KOPT-K1 (cell line): Measurements from ENCODE around the gene CSNK1G3.
A peak's percentile ranks its signal among the peaks of the same experiment; 100 is the strongest.
"Not testable (repeated sequence)": the region's sequence is repeated elsewhere in the genome, so short reads cannot be mapped to it uniquely, and the experiment has no call there.

Source experiments
- H3K27ac ChIP-seq: fragments of 200-600 bp; sonication (generic); 2 replicates; pipeline ENCODE4 v1.5.1; 2016; ENCODE audit warnings: antibody characterized with exemption, mild to moderate bottlenecking, low read depth, low read length; ENCODE audit not compliant: poor library complexity, severe bottlenecking
- H3K36me3 ChIP-seq: fragments of 200-600 bp; sonication (generic); 2 replicates; pipeline ENCODE4 v1.5.1; 2017; ENCODE audit warnings: antibody characterized with exemption, mild to moderate bottlenecking, low read length, moderate library complexity; ENCODE audit not compliant: insufficient read depth
- H3K9me3 ChIP-seq: fragments of 200-600 bp; sonication (generic); 2 replicates; pipeline ENCODE4 v1.5.1; 2017; ENCODE audit warnings: antibody characterized with exemption, low read length, mild to moderate bottlenecking; ENCODE audit not compliant: insufficient read depth, poor library complexity, severe bottlenecking

Gene CSNK1G3

DNA sequence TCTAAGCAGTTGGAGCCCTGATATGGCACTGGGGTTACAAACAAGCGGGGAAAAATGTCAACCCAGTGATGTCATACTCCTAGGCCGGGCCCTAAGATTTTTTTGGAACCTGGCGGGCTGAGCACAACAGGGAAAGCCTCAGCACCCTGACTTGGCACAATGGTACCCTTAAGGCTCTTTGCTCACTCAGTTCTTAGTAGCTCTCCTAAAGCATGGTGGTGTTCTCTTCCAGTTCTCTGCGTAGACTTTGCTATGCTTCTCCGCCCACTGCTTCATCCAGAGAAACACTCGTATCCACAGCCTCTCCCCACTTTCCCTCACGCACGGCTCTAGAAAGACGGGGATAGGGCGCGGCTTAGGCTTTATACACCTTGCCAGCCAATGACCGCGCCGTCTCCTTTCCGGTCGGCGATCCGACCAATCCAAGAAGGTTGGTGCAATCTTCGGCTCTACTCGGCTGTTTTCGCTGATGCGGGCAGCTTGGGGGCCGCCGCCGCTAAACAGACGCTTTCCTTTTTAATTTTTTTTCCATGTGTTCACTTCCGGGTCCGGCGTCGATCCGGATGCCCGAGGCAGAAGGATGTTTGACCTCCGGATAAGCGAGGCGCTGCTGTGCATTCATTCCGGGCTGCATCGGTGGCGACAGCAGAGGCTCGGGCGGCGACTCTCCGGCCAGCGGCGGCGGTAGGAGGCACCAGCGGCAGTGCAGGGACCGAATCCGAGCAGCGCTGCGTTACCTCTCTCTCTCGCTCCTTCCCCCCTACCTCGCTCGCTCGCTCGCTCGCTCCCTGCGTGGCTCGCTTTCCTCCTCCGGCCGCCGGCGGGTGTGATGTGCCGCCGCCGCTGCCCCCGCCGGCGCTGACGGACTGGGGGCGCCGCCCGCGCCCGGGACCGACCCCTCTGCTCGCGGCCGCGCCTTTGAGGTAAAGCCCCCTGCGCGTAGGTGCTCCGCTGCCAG, at the start of gene CSNK1G3:
CSNK1G3 (plus strand) TSS at position 530 of the 958 bp plus-strand sequence. CDS start 33,487 bp downstream, outside the sequence.
- H3K36me3 ChIP-seq = no peaks in the 10 kb centered on the region
- H3K27ac ChIP-seq = peak within 1 kb of the TSS; percentile 58
- H3K9me3 ChIP-seq = no peaks in the 10 kb centered on the region

DNA sequence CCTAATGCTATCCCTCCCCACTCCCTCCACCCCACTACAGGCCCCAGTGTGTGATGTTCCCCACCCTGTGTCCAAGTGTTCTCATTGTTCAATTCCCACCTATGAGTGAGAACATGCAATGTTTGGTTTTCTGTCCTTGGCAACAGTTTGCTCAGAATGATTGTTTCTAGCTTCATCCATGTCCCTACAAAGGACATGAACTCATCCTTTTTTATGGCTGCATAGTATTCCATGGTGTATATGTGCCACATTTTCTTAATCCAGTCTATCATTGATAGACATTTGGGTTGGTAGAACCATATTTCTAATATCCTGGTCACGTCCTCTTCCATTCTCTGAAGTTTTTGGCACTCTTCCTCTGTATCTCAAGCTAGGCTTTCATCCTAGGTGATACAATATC, 45.1 kb upstream of the CSNK1G3 start:
- not testable (repeated sequence) for H3K36me3 ChIP-seq, H3K27ac ChIP-seq, H3K9me3 ChIP-seq

DNA sequence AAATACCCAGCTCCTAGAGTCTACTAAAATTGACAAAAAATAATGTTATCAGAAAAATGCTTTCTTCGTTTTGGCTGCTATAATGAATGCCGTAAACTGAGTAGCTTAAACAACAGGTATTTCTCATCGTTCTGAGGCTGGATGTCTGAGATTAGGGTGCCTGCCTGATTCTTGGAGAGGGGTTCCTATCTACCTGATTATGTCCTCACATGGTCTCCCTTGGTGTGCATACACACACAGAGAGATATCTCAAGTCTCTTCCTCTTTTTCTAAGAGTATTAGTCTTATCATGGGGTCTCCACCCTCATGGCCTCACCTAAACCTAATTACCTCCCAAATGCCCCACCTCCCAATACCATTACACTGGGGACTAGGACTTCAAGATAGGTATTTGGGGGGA, 40.6 kb upstream of the CSNK1G3 start:
- Histone ChIP-seq H3K36me3 (no peaks in the 10 kb centered on the region), H3K9me3 (no peaks in the 10 kb centered on the region), H3K27ac (no peak overlapping the region)

DNA sequence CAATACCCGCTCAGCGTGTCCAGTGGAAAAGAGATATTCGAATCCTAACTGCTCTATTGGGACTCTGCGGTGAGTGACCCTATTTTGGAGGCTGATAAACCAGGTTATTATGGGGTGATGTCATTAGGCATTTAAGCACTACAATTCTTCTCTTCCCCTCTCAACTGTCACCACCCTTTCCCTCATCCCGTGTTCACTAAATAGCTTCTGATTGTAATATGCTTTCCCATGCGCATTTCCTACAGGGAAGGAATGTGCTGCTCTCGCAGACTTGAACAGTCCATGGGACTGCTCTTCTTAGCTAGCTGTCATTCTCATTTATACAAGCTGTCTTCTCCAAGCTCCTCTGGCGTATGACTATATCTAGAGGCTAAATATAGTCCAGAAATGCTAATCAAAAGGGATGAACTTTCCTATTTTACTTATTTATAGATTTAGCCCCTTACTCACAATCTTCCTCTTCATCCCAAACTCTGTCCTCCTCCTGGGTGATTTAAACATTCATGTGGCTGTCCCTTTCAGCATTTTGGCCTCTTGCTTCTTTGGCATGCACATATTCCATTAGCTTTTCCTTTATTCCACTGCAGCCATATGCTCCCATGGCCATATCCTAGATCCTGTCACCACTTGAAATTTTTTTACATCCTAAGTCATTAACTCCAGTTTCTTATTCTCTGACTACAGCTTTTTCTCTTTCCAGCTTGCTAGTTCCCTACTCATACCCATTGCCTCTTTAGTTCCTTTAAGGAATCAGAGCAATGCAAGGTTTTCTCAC, 39.6 kb upstream of the CSNK1G3 start:
- Histone ChIP-seq H3K9me3 (no peaks in the 10 kb centered on the region), H3K27ac (no peak overlapping the region), H3K36me3 (no peaks in the 10 kb centered on the region)

DNA sequence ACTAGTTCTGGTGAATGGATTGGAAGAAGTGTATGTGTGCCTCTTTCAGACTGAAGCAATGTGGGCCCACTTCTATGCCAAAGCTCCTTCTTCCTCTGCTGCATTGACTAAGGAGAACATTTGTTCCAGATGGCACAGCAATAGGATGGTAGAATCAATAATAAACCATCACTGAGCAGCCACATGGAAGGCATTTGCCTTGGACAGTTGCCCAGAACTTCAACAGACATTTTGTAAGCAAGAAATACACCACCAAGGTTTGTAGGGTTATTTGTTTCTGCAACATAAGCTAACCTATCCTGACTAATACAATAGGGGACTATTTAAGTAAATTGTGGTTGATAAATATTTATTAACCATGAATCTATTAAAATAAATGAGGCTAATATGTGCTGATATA, 37.7 kb upstream of the CSNK1G3 start:
- Histone ChIP-seq H3K27ac (no peak overlapping the region), H3K9me3 (no peaks in the 10 kb centered on the region), H3K36me3 (no peaks in the 10 kb centered on the region)

DNA sequence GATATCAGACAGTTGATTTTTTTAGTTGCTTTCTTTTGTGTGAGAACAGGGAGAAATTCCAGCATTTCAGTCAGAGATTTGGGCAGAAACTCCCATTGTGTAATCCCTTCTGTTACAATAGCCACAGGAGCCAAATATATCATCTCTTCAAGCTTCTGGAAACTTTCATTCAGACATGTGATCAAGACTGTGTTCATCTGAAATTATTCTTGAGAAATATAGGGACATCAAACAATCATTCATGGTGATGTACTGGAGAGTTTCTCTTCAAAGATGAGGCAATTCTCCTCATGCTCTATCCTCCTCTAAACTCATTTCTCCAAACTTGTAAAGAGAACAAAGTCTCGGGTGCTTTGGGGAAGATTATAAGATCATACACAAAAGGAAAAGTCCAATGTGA, 35.2 kb upstream of the CSNK1G3 start:
- Histone ChIP-seq H3K36me3 (no peaks in the 10 kb centered on the region), H3K9me3 (no peaks in the 10 kb centered on the region), H3K27ac (no peak overlapping the region)

DNA sequence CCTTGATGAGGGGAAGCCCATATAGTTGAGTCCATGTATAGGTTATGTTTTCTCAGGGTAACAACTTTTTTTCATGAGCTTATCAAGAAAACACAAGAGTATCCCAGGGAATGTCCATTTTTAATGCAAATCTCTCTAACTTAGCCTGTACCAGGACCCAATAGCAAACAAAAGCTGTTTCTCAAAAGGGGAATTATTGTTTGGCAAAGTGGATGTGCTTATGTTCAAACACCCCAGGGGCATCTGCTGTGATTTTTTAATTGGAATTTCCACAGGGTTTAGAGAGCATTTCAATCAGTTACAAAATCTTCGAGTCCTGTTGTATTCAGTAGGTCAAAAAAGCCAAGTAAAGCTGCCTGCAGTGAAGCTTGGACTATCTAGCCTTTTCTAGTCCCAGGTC, 33.4 kb upstream of the CSNK1G3 start:
- H3K36me3 ChIP-seq = no peaks in the 10 kb centered on the region
- H3K27ac ChIP-seq = no peak overlapping the region
- H3K9me3 ChIP-seq = no peaks in the 10 kb centered on the region

DNA sequence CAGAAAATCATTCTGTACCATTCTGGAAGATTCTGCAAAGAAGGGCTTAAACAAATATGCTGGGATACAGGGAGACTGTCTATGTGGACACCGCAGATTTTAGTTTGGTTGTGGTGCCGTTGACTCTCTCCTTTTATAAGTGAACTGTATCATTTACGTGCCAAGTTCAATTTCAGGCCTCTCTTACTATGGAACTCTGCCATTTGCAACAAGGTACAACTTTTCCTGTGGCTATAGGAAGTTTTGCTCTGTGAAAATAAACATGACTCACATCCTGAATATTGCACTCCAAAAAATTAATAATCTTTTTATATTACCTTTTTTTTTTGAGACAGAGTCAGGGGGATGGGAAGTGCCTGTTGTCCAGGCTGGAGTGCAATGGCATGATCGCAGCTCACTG, 29.7 kb upstream of the CSNK1G3 start:
- no peaks in the 10 kb centered on the region for H3K36me3 ChIP-seq
- no peaks in the 10 kb centered on the region for H3K9me3 ChIP-seq
- no peak overlapping the region for H3K27ac ChIP-seq

DNA sequence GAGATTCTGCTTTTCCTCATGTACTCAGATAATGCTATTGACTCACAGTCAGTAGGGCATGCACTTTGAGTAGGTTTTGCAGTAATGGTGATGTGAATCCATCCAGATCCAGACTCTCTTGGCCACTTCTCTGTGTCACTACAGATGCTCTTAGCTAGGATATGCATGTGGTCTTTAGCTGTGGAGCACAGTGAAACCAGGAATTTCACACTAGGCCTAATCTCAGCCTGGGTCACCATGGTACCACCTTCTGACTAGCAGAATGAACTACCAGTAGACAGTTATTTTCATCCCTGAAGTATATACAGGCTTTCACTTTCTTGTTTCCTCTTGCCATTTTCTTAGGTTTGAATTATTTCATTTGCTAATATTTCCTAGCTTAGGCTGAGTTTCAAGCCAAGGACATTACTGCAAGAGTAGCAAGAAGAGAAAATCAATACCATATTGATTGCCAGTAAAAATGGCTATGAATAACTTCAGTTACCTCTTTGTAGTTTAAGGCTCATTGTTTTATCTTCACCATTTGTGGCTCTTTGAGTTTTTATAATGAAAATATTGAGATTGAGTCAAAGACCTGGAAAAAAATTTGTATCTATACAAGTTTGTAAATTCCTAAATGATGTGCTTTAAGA, 28.4 kb upstream of the CSNK1G3 start:
- Histone ChIP-seq H3K9me3 (no peaks in the 10 kb centered on the region), H3K27ac (no peak overlapping the region), H3K36me3 (no peaks in the 10 kb centered on the region)

DNA sequence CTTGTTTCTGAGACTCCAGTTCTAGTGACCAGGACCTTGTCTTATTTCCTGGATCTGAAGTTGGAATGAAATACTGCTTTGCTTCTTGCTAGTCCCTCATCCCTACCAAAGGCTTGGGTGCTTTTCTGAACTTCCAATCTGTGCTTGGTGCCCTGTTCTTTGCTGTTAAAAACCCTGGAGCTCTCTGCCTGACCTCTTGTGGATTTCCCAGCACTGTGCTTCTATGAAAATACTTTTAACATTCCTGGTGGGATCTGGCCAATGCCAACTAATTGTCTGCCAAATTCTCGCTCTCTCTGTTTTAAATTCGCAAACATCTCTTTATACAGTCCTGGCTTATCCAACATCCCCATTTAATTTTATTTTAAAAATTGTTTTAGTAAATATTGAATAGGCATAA, 26.7 kb upstream of the CSNK1G3 start:
- Histone ChIP-seq H3K36me3 (no peaks in the 10 kb centered on the region), H3K9me3 (no peaks in the 10 kb centered on the region), H3K27ac (no peak overlapping the region)

DNA sequence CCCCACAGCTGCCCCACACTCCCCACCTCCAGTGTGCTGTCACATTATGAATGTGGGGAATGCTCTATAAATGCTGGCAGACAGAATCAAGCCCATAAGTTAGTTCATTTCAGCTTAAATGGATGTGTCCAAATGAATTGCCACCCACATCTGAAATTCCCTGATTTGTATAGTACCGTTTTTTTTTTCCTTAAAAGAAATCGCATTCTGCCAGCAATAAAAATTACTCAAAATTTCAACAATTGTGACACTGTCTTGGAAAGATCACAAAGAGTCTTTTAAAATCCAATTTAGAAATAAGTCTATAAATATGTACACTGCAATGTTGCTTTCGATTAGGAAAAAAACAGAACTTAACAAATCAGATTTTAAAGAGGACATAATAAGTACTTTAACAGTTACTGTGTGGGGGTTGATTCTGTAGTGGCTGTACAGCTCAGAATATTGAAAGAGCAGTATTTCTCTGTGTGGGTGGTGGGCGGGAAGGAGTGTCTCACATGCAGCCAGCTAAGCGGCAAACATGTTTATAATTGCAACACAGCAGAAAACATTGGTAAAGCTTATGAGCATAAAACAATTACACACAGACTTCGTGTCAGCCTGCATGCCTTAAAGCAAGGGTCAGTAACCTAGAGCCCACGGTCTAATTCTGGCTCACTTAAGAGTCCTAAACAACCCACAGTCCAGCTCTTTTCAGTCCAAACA, 24.9 kb upstream of the CSNK1G3 start:
- H3K36me3 ChIP-seq = no peaks in the 10 kb centered on the region
- no peaks in the 10 kb centered on the region for H3K9me3 ChIP-seq
- H3K27ac ChIP-seq = no peak overlapping the region

DNA sequence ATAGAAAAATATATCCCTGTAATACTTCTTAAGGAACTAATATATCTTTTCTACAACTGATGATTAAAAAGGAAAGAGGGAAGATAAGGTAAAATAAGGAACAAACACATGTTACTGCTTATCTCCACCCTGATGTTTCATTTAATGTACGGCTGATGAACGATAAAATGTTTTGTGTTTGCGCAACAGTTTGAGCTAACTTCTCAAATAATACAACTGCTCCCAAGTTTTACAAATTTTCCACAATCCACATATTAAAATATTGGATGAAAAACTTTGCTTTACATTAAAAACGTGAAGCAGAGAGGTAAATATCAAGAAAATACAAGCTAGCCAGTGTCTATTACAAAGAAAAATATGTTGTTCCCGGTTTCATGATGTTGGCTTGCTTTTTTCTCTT, 21.0 kb upstream of the CSNK1G3 start:
- no peak overlapping the region for H3K27ac ChIP-seq
- no peaks in the 10 kb centered on the region for H3K36me3 ChIP-seq
- H3K9me3 ChIP-seq = no peaks in the 10 kb centered on the region

DNA sequence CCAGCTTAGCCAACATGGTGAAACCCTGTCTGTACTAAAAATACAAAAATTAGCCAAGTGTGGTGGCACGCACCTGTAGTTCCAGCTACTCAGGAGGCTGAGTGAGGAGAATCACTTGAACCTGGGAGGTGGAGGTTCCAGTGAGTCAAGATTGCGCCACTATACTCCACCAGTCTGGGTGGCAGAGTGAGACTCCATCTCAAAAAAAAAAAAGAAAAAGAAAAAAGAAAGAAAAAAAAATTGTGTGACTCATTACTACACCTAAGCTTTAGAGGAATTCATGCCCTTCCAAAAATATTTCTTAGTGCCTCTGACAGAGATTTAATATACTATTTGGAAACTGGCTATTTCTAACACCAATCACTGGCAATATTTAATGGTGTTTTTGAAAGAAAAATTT, 16.8 kb upstream of the CSNK1G3 start:
- H3K9me3 ChIP-seq, H3K36me3 ChIP-seq, H3K27ac ChIP-seq: not testable (repeated sequence)

DNA sequence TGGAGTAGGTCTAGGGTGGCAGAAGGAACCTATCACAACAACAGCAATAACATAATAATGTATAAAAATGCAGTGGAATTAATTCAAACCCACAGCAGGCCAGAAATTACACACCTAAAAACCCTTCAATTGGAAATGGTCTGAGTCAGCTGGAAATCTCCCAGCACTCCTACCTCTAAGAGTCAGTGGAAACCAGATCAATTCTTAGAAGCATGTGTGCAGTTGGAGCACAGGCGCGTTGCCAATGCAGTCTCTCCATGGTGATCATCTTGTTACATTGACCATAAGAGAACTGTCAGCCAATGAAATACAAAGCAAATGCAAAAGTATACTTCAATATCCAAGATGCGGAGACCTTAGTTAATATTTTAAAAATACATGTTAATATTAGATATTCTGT, 15.1 kb upstream of the CSNK1G3 start:
- Histone ChIP-seq H3K9me3 (no peaks in the 10 kb centered on the region), H3K27ac (no peak overlapping the region), H3K36me3 (no peaks in the 10 kb centered on the region)

DNA sequence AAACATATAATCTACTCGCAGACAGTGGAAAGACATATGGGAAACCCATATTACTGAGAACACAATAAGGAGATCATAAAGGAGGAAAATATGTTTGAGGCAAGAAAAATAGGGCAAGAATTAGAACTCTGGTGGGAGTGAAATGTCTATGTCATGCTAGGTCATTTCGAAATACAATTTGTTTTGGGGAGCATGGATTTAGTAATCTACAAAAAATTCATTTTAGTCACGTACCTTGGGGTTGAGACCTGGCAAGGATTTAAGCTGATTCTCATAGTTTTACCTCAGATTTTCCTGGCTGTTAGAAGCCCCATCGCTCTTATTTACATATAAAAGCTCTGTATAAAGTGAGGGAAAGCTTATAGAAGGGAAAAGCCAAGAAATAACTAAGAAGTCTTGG, 11.5 kb upstream of the CSNK1G3 start:
- H3K27ac ChIP-seq = no peak overlapping the region
- no peaks in the 10 kb centered on the region for H3K9me3 ChIP-seq
- no peaks in the 10 kb centered on the region for H3K36me3 ChIP-seq
